Measurements from ENCODE around the gene PLBD1. TPM values are rescaled to one million over a fixed set of nuclear protein-coding genes. Genes with fewer than 3 reads are reported as not detected.
A peak's percentile ranks its signal among the peaks of the same experiment; 100 is the strongest.

PLBD1 gene
- total RNA-seq, 1 experiment from 2014 or later: 0.30 TPM

DNA sequence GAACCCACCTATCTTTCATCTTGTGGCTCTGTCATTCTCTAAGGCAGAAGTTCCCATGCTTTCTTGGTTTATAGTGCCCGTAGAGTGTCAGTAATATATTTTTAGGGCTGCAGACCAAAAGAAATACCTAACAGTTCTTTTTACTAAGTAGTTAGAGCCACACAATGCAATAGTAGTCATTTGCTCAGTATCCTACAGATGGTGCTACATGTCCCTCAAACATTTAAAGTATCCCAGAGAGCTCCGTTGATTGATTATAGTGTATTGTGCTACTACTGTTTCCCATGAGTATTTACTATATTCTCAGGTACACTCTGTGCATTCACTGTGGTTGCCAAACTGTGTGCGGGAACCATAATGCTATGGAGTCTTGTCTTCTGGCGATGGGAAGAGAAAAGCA is 4.7 kb upstream of the PLBD1 start:
- Histone ChIP-seq H3K27me3 (ENCODE audit: insufficient read depth, low read length) (no peaks in the 10 kb centered on the region), H3K36me3 (ENCODE audit: control insufficient read depth in 1 of 2, insufficient read depth in 2 of 2, low read length in 2 of 2) (no peaks in the 10 kb centered on the region), H3K79me2 (ENCODE audit: insufficient read depth, low read length) (no peaks in the 10 kb centered on the region), H3K27ac (ENCODE audit: low read depth, low read length) (no peak overlapping the region), H3K4me2 (ENCODE audit: low read length) (no peak overlapping the region), H4K20me1 (ENCODE audit: insufficient read depth) (no peaks in the 10 kb centered on the region), H3K4me1 (ENCODE audit: control insufficient read depth in 1 of 2, insufficient read depth in 2 of 2, low read length in 2 of 2) (no peaks in the 10 kb centered on the region), H2AFZ (ENCODE audit: low read depth, low read length, poor library complexity, severe bottlenecking) (no peak overlapping the region), H3K4me3 (replicated peaks in 1 of 2; ENCODE audit: low read depth in 1 of 2, low read length in 2 of 2) (no peak overlapping the region), H3K9me3 (ENCODE audit: control insufficient read depth in 1 of 2, insufficient read depth in 1 of 2, low read depth in 1 of 2, low read length in 2 of 2) (no peaks in the 10 kb centered on the region), H3K9ac (ENCODE audit: low read length) (no peak overlapping the region), H3K9me2 (ENCODE audit: insufficient read depth) (no peaks in the 10 kb centered on the region)
- ATAC-seq (no peak), DNase-seq (ENCODE audit: low read depth, low spot score) (no peak)
- ChIA-PET POLR2A (no interaction called here), CTCF (interaction anchor here (1.0 kb wide), 1 partner anchor 91 kb away, joined by 4 read pairs; no protein-coding TSS in a partner anchor), RAD21 (ENCODE audit: low non-redundant PET in 1 of 2, low total read pairs in 2 of 2, uncharacterized antibody in 2 of 2, unreplicated experiment in 2 of 2) (interaction anchor here in 1 of 2 experiments (0.6 kb wide), 1 partner anchor 204 kb away, joined by 3 read pairs; no protein-coding TSS in a partner anchor)
- TF ChIP-seq EZH2phosphoT487 (IDR thresholded peaks at IDR 0.05; ENCODE audit: borderline replicate concordance): no peak
- TF ChIP-seq POLR2AphosphoS5 (IDR thresholded peaks at IDR 0.05; ENCODE audit: low read depth, low read length): no peak
- TF ChIP-seq RAD21 (IDR thresholded peaks at IDR 0.05; ENCODE audit: low read depth): peak; percentile 34
- TF ChIP-seq, protein P1, sequence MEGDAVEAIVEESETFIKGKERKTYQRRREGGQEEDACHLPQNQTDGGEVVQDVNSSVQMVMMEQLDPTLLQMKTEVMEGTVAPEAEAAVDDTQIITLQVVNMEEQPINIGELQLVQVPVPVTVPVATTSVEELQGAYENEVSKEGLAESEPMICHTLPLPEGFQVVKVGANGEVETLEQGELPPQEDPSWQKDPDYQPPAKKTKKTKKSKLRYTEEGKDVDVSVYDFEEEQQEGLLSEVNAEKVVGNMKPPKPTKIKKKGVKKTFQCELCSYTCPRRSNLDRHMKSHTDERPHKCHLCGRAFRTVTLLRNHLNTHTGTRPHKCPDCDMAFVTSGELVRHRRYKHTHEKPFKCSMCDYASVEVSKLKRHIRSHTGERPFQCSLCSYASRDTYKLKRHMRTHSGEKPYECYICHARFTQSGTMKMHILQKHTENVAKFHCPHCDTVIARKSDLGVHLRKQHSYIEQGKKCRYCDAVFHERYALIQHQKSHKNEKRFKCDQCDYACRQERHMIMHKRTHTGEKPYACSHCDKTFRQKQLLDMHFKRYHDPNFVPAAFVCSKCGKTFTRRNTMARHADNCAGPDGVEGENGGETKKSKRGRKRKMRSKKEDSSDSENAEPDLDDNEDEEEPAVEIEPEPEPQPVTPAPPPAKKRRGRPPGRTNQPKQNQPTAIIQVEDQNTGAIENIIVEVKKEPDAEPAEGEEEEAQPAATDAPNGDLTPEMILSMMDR (IDR thresholded peaks at IDR 0.05 in 2 of 3, conservative IDR thresholded peaks at IDR 0.05 in 1 of 3; ENCODE audit: borderline replicate concordance in 1 of 3, insufficient read depth in 1 of 3, low read depth in 2 of 3, low read length in 2 of 3): peak in 1 of 3 experiments; percentile 13; a peak in 1 of 6 replicates
- TF ChIP-seq SRF (IDR thresholded peaks at IDR 0.05; ENCODE audit: low read depth): no peak
- intact Hi-C loops (cut with micrococcal nuclease): no loop called here
- BruUV-seq (replicated peaks): no TSS peak

DNA sequence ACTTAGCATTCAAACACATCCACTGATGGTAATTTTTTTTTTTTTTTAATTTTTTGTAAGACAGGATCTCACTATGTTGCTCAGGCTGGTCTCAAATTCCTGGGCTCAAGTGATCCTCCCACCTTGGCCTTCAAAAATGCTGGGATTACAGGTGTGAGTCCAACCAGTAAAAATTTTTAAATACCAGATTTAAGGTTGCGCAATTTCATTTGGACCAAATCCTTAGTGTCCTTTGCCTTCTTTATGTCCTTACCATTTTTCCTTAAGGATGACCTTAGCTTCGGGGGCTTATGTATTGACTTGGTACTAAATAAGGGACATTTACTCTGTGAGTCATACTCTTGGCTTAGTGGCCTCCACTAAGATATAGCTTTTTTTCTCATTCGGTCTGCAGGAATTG is 4.1 kb upstream of the PLBD1 start:
- Histone ChIP-seq H3K36me3 (ENCODE audit: control insufficient read depth in 1 of 2, insufficient read depth in 2 of 2, low read length in 2 of 2) (no peaks in the 10 kb centered on the region), H2AFZ (ENCODE audit: low read depth, low read length, poor library complexity, severe bottlenecking) (no peak overlapping the region), H3K27ac (ENCODE audit: low read depth, low read length) (no peak overlapping the region), H3K4me1 (ENCODE audit: control insufficient read depth in 1 of 2, insufficient read depth in 2 of 2, low read length in 2 of 2) (no peaks in the 10 kb centered on the region), H3K79me2 (ENCODE audit: insufficient read depth, low read length) (no peaks in the 10 kb centered on the region), H3K27me3 (ENCODE audit: insufficient read depth, low read length) (no peaks in the 10 kb centered on the region), H3K9me3 (ENCODE audit: control insufficient read depth in 1 of 2, insufficient read depth in 1 of 2, low read depth in 1 of 2, low read length in 2 of 2) (no peaks in the 10 kb centered on the region), H3K9ac (ENCODE audit: low read length) (no peak overlapping the region), H3K9me2 (ENCODE audit: insufficient read depth) (no peaks in the 10 kb centered on the region), H3K4me3 (replicated peaks in 1 of 2; ENCODE audit: low read depth in 1 of 2, low read length in 2 of 2) (no peak overlapping the region), H3K4me2 (ENCODE audit: low read length) (no peak overlapping the region), H4K20me1 (ENCODE audit: insufficient read depth) (no peaks in the 10 kb centered on the region)
- CTCF ChIA-PET: interaction anchor here (1.0 kb wide), 1 partner anchor 92 kb away, joined by 4 read pairs; no protein-coding TSS in a partner anchor
- BruUV-seq (replicated peaks): no TSS peak
- intact Hi-C loops (cut with micrococcal nuclease): no loop called here
- TF ChIP-seq RAD21 (IDR thresholded peaks at IDR 0.05; ENCODE audit: low read depth): no peak
- TF ChIP-seq SP1 (IDR thresholded peaks at IDR 0.05; ENCODE audit: low read depth): no peak
- no peak for TF ChIP-seq EZH2phosphoT487 (IDR thresholded peaks at IDR 0.05; ENCODE audit: borderline replicate concordance)
- no peak for TF ChIP-seq EGR1 (IDR thresholded peaks at IDR 0.05; ENCODE audit: low read depth)
- POLR2A ChIA-PET: no interaction called here
- DNase-seq (ENCODE audit: low read depth, low spot score): no peak
- no peak for ATAC-seq
- RAD21 ChIA-PET (ENCODE audit: low non-redundant PET in 1 of 2, low total read pairs in 2 of 2, uncharacterized antibody in 2 of 2, unreplicated experiment in 2 of 2): no interaction called here
